Right lobe of liver (tissue), 4 donors: ENCODE results near the gene NFXL1.

Experiments
- CTCF ChIP-seq, 4 donors: fragments of 200-600 bp in 3 of 4; fragments of 450-650 bp in 1 of 4; IDR thresholded peaks; one replicate each; pipeline versions ENCODE4 v1.5.1 to v1.8.0; 2016 to 2022; ENCODE audit warnings: antibody characterized with exemption in 4 of 4, mild to moderate bottlenecking in 2 of 4
- POLR2A ChIP-seq: fragments of 450-650 bp; IDR thresholded peaks from one replicate; pipeline ENCODE4 v1.6.1; 2017; ENCODE audit warnings: antibody characterized with exemption, mild to moderate bottlenecking
- donor health status: DM: no; HTN: no; CAD: no.
- donor health status: DM: no; HTN: no; CAD: no.
- donor health status: DM: no; HTN: yes; CAD: no.

DNA sequence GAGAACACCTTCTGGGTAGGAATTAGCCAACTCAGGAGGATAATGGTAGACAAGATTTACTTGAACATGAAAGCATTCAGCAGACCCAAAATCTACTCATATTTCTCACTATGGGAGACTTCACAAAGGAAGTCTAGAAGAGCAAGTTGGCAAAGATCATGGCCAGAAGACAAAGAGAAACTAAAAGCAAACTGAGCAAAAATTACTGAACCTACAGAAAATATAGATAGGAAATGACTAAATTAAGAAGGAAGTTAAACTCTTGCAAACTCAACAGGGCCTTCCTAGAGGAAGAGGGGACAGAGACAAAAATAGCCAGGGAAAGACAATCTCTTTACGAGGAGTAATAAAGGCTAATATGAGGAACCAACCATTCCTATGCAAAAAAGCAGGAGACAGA is 95.2 kb downstream of the NFXL1 start:
- TF ChIP-seq CTCF (IDR thresholded peaks at IDR 0.05) (no peak), POLR2A (no peak)
